GM19328 (cell line): ENCODE data around the gene CIAPIN1.

ENCODE experiments used
- ATAC-seq: cut with Tn5 transposase; IDR thresholded peaks from one replicate; pipeline ENCODE4 v1.9.1; 2021; ENCODE audit warnings: mild to moderate bottlenecking, moderate library complexity; ENCODE audit not compliant: unreplicated experiment

The CIAPIN1 gene

GRCh38 chr16:57384248-57385070, 62.7 kb downstream of the CIAPIN1 start:
- ATAC-seq: no peak

GRCh38 chr16:57383276-57384247, 63.6 kb downstream of the CIAPIN1 start:
- ATAC-seq: no peak

DNA sequence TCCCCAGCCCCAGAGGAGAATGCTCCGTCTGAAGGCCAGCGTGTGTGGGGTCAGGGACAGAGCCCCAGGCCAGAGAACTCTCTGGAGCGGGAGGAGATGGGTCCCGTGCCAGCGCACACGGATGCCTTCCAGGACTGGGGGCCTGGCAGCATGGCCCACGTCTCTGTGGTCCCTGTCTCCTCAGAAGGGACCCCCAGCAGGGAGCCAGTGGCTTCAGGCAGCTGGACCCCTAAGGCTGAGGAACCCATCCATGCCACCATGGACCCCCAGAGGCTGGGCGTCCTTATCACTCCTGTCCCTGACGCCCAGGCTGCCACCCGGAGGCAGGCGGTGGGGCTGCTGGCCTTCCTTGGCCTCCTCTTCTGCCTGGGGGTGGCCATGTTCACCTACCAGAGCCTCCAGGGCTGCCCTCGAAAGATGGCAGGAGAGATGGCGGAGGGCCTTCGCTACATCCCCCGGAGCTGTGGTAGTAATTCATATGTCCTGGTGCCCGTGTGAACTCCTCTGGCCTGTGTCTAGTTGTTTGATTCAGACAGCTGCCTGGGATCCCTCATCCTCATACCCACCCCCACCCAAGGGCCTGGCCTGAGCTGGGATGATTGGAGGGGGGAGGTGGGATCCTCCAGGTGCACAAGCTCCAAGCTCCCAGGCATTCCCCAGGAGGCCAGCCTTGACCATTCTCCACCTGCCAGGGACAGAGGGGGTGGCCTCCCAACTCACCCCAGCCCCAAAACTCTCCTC, 64.5 kb downstream of the CIAPIN1 start:
- ATAC-seq: no peak

- no peak for ATAC-seq
These were observed 65.2 kb downstream of the CIAPIN1 start for GRCh38 chr16:57381791-57382534.

DNA sequence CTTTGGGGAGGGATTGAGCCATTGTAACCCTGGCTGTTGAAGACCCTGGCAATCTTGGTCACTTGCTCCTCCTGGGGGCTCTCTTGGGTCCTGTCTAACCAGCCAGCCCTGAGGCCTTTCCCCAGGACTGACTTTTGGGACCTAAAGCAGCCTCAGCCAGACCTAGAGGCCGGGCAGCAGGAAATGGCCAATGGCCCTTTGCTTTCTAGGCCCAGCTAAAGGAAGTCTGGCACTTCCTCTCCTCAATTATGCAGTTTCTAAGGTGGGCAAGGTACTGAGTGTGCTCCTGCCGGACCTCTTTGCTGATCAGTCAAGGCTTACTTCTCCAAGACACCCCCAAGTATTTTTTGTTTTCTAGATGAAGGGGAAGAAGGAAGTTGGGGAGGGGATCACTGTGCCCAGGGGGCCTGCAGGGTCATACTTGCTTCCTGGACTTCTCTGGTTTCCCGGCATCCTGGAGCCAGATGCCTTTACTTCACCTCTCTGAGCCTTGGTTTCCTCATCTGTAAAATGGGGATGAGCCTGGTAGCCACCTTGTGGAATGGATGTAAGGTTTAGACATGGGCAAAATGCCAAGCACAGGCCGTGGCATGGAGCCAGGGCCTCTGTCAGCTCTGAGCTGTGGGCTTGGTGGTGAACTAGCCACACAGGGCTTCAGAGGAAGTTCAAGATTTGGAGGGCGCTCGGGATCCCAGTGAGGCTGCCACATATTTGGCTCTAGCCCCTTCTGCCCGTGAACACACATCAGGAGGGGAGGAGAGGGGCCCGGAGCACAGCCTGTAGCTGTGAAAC, 66.3 kb downstream of the CIAPIN1 start:
- ATAC-seq: no peak

GRCh38 chr16:57379579-57379978, 67.6 kb downstream of the CIAPIN1 start:
- no peak for ATAC-seq
